ENCODE data around the gene LRG1.
A peak's percentile ranks its signal among the peaks of the same experiment; 100 is the strongest.

LRG1 gene

DNA sequence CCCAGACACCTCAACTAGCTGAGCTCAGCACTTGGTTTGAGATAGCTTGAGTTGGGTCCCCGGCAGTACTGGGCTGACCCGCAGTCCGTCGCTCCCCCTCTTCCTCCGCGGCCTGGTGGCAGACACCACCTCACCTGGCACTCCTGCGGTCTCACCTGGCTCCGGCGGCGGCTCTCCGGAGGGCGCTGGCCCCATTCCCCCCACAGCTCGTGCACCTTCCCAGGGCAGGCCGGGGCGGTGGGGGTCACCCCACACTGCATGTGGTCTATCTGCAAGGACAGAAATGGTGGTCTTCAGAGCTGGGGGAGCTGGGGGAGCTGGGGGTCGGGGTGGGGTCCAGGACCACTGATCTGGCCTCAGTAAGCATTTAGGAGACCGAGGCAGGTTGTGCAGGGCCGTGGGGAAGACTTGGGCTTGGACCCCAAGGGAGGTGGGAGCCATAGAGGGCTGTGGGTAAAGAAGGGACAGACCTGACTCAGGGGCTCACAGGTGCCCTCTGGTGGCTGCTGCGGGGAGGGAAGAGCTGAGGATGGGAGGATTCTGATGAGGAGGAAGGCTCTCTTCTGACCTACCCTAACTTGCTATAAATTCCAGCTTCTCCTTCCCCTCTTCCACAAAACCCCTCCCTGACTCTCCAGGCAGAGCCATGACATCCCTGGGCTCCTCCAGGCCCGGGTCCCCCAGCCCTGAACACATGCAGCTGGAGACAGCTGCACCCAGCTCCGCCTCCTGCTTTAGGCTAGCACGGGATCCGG is 14.9 kb downstream of the LRG1 start:
- TF ChIP-seq, protein P1, sequence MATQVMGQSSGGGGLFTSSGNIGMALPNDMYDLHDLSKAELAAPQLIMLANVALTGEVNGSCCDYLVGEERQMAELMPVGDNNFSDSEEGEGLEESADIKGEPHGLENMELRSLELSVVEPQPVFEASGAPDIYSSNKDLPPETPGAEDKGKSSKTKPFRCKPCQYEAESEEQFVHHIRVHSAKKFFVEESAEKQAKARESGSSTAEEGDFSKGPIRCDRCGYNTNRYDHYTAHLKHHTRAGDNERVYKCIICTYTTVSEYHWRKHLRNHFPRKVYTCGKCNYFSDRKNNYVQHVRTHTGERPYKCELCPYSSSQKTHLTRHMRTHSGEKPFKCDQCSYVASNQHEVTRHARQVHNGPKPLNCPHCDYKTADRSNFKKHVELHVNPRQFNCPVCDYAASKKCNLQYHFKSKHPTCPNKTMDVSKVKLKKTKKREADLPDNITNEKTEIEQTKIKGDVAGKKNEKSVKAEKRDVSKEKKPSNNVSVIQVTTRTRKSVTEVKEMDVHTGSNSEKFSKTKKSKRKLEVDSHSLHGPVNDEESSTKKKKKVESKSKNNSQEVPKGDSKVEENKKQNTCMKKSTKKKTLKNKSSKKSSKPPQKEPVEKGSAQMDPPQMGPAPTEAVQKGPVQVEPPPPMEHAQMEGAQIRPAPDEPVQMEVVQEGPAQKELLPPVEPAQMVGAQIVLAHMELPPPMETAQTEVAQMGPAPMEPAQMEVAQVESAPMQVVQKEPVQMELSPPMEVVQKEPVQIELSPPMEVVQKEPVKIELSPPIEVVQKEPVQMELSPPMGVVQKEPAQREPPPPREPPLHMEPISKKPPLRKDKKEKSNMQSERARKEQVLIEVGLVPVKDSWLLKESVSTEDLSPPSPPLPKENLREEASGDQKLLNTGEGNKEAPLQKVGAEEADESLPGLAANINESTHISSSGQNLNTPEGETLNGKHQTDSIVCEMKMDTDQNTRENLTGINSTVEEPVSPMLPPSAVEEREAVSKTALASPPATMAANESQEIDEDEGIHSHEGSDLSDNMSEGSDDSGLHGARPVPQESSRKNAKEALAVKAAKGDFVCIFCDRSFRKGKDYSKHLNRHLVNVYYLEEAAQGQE (IDR thresholded peaks at IDR 0.05; ENCODE audit: insufficient read depth in 1 of 2, low read depth in 2 of 2, low read length in 2 of 2): no peak
- TF ChIP-seq TAF1 (IDR thresholded peaks at IDR 0.05; ENCODE audit: borderline replicate concordance, insufficient read depth, low read length): no peak
- no peak for TF ChIP-seq POLR2AphosphoS5 (IDR thresholded peaks at IDR 0.05; ENCODE audit: low read depth, low read length)
- no peak for TF ChIP-seq FOXP2 (optimal IDR thresholded peaks at IDR 0.05; ENCODE audit: borderline replicate concordance, extremely low read depth, extremely low read length, insufficient read depth)
- TF ChIP-seq SIN3A (IDR thresholded peaks at IDR 0.05; ENCODE audit: borderline replicate concordance, insufficient read depth, low read length): no peak

DNA sequence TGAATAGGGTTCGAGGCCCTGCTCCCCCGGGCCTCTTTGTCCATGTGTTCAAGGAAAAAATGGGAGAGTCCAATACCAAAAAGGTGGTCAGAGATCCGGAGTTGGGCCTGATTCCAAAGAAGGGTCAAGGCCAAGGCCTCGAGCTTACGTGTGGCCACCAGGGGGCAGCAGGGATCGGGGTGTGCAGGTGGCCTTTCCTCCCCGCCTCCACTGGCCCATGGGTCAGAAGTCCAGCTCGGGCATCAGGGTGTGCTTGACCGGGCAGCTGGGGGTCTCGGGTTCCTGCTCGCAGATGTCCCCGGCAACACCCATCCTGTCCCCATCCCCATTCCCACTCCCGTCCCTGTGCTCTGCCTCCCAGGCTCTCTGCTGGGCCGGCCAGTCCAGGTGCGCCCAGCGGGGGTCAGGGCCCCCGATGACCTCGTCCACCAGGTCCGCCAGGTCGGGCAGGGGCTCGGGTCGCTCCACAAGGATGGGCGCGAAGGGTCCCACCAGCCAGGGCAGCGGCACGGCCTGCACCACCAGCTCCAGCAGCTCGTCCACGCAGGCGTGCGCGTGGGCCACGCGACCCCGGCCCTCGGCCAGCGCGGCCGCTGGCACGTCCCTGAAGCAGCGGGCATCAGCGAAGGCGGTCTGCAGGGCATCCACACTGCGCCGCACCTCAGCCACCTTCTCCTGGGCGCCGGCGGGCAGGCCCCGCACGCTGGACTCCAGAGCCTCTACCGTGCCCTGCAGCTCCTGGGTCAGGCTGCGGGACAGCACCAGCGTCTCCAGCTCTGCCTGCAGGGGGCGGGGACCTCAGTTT is 16.3 kb downstream of the LRG1 start:
- TF ChIP-seq TAF1 (IDR thresholded peaks at IDR 0.05; ENCODE audit: borderline replicate concordance, insufficient read depth, low read length) (no peak), FOXP2 (optimal IDR thresholded peaks at IDR 0.05; ENCODE audit: borderline replicate concordance, extremely low read depth, extremely low read length, insufficient read depth) (peak; percentile 6)

DNA sequence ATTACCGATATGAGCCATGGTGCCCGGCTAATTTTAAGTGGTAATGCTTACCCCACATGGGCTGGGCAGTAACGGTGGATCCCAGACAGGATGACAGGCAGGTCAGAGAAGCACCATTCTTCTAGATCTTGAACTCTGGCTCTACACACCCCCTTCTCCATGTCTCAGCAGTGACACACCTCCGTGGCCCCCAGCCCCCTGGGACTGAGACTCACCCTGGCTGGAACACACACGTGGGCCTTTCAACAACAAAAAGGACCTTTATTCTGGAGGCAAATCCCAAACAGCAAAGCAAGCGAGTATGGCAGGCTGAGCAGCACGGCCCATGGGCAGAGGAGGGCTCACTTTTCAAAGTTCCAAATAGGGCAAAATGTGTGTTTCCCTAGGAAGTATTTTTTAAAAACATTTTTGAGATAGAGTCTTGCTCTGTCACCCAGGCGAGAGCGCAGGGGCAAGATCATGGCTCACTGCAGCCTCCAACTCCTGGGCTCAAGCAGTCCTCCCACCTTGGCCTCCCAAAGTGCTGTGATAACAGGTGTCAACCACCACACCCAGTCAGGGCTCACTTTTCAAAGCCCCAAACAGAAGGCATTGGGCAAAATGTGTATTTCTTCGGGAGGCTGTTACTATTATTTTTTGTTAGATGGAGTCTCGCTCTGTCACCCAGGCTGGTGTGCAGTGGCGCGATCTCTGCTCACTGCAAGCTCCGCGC is 17.4 kb downstream of the LRG1 start:
- TF ChIP-seq POLR2AphosphoS5 (IDR thresholded peaks at IDR 0.05; ENCODE audit: low read depth, low read length) (no peak), SIN3A (IDR thresholded peaks at IDR 0.05; ENCODE audit: borderline replicate concordance, insufficient read depth, low read length) (no peak), TAF1 (IDR thresholded peaks at IDR 0.05; ENCODE audit: borderline replicate concordance, insufficient read depth, low read length) (no peak), FOXP2 (optimal IDR thresholded peaks at IDR 0.05; ENCODE audit: borderline replicate concordance, extremely low read depth, extremely low read length, insufficient read depth) (no peak)
- TF ChIP-seq, protein P1 (IDR thresholded peaks at IDR 0.05; ENCODE audit: insufficient read depth in 1 of 2, low read depth in 2 of 2, low read length in 2 of 2): no peak

DNA sequence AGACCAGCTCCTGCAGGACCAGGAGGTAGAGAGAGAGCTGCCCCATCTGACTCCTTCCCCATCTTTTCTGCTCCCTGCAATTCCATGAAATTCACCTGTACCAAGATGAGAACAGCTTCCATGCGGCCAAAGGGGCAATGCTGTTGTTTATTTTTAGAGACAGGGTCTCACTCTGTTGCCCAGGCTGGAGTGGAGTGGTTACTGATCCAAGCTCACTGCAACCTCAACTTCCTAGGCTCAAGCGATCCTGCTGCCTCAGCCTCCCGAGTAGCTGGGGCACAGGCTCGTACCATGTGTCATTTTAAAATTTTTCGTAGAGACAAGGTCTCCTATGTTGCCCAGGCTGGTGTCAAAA is 18.0 kb downstream of the LRG1 start:
- TF ChIP-seq FOXP2 (optimal IDR thresholded peaks at IDR 0.05; ENCODE audit: borderline replicate concordance, extremely low read depth, extremely low read length, insufficient read depth): no peak
- no peak for TF ChIP-seq POLR2AphosphoS5 (IDR thresholded peaks at IDR 0.05; ENCODE audit: low read depth, low read length)
- TF ChIP-seq, protein P1 (IDR thresholded peaks at IDR 0.05; ENCODE audit: insufficient read depth in 1 of 2, low read depth in 2 of 2, low read length in 2 of 2): no peak
- TF ChIP-seq SIN3A (IDR thresholded peaks at IDR 0.05; ENCODE audit: borderline replicate concordance, insufficient read depth, low read length): no peak
- TF ChIP-seq TAF1 (IDR thresholded peaks at IDR 0.05; ENCODE audit: borderline replicate concordance, insufficient read depth, low read length): no peak

DNA sequence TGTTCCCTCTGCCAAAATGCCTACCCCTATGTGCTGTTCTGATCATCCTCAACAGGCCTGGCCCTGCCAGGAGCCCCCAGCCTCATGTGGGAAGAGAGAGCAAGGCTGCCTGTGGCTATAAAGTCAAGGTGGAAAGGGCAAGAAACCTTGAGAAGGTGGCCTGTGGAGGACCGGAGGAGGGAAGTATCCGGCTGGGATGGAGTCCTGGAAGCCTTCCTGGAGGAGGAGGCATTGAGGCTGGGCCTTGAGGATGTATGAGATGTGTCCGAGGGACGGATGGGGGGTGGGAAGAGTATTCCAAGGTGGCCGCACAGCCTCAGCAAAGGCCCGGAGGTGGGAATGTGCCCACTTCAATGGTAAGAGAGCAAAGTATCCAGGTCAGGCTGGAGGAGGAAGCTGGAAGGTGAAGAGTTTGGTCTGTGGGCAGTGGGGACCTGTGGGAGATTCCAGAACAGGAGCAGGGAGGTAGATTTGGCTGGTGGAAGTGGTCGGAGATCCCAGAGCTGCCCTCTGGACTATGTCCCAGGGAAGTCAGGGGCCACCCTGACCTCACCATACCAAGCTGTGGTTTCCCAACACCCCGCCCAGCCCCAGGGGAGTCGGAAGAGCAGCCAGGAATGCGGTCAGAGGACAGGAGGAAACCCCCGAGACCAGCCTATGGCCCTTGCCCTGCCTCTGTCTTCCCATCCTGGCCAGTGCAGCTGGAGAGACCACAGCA is 18.5 kb downstream of the LRG1 start:
- TF ChIP-seq POLR2AphosphoS5 (IDR thresholded peaks at IDR 0.05; ENCODE audit: low read depth, low read length): no peak
- TF ChIP-seq FOXP2 (optimal IDR thresholded peaks at IDR 0.05; ENCODE audit: borderline replicate concordance, extremely low read depth, extremely low read length, insufficient read depth): no peak
- no peak for TF ChIP-seq SIN3A (IDR thresholded peaks at IDR 0.05; ENCODE audit: borderline replicate concordance, insufficient read depth, low read length)
- no peak for TF ChIP-seq TAF1 (IDR thresholded peaks at IDR 0.05; ENCODE audit: borderline replicate concordance, insufficient read depth, low read length)
- TF ChIP-seq, protein P1 (IDR thresholded peaks at IDR 0.05; ENCODE audit: insufficient read depth in 1 of 2, low read depth in 2 of 2, low read length in 2 of 2): no peak

All from PFSK-1 (cell line).